Measurements from ENCODE around the gene TEX10.

DNA sequence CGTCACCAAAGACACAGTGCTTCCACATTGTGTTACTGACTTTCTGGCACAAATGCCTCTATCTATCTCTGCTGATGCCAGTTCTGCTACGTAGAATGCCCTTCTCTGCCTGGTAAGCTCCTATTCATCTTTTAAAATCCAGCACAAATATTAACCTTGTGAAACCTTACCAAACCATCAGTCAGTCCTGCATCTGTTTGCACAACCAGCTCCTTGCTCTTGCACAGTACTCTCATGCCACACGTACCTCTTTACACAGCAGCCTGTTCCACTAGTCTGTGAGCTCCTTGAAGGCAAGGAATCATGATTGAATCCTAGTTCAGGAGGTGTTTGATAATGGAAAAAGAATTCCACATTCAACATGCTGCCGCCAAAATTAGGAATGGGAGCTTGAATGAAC lies 56.3 kb downstream of the TEX10 start:
- no peak for TF ChIP-seq POLR2AphosphoS5 (IDR thresholded peaks at IDR 0.05)
- TF ChIP-seq POLR2A (IDR thresholded peaks at IDR 0.05): no peak

All from sigmoid colon (tissue), 4 donors.